ENCODE data around the gene ST8SIA6. TPM values are rescaled to one million over a fixed set of nuclear protein-coding genes. Genes with fewer than 3 reads are reported as not detected.

Gene ST8SIA6
- total and polyA plus RNA-seq, 9 of the 15 experiments (the other 6 are each of a cell fraction or from before 2014, with no cell fraction given): 0.69 to 6.7 (median 5.0) TPM

- TF ChIP-seq ZNF12 (CRISPR knock-in tag; IDR thresholded peaks at IDR 0.05) (no peak), JUNB (CRISPR knock-in tag; conservative IDR thresholded peaks at IDR 0.05) (no peak), TBP (optimal IDR thresholded peaks at IDR 0.05; ENCODE audit: low read depth, low read length) (peak; percentile 80), JUND (IDR thresholded peaks at IDR 0.05; ENCODE audit: borderline replicate concordance, low read depth, low read length) (peak; percentile 84), JUND (tag; IDR thresholded peaks at IDR 0.05; ENCODE audit: borderline replicate concordance, low read depth, low read length) (peak; percentile 88; the same call in 2 of the 3 replicates), ASH1L (IDR thresholded peaks at IDR 0.05; ENCODE audit: borderline replicate concordance, low read depth, partially characterized antibody) (peak; percentile 74), SMAD1 (IDR thresholded peaks at IDR 0.05; ENCODE audit: low read depth, low read length, partially characterized antibody) (peak; percentile 92), MECOM (CRISPR knock-in tag; IDR thresholded peaks at IDR 0.05) (peak; percentile 85; the same call in 1 of the 2 replicates), ZC3H4 (CRISPR knock-in tag; IDR thresholded peaks at IDR 0.05; ENCODE audit: borderline replicate concordance) (no peak), RBM15 (IDR thresholded peaks at IDR 0.05; ENCODE audit: insufficient read depth, low read length) (no peak), RBBP5 (IDR thresholded peaks at IDR 0.05; ENCODE audit: borderline replicate concordance, insufficient read depth, low read length, poor library complexity, severe bottlenecking) (peak; percentile 80), PTTG1 (tag; IDR thresholded peaks at IDR 0.05; ENCODE audit: low read depth) (peak; percentile 59; the same call in 1 of the 2 replicates), MEF2A (IDR thresholded peaks at IDR 0.05; ENCODE audit: control insufficient read depth, low read depth, low read length) (0 out of 2 replicates have a peak, but pooled peaks have one; percentile 66), CXXC5 (CRISPR knock-in tag; IDR thresholded peaks at IDR 0.05) (peak; percentile 94), TFE3 (CRISPR knock-in tag; IDR thresholded peaks at IDR 0.05) (0 out of 2 replicates have a peak, but pooled peaks have one; percentile 1)
- TF ChIP-seq, protein P1, sequence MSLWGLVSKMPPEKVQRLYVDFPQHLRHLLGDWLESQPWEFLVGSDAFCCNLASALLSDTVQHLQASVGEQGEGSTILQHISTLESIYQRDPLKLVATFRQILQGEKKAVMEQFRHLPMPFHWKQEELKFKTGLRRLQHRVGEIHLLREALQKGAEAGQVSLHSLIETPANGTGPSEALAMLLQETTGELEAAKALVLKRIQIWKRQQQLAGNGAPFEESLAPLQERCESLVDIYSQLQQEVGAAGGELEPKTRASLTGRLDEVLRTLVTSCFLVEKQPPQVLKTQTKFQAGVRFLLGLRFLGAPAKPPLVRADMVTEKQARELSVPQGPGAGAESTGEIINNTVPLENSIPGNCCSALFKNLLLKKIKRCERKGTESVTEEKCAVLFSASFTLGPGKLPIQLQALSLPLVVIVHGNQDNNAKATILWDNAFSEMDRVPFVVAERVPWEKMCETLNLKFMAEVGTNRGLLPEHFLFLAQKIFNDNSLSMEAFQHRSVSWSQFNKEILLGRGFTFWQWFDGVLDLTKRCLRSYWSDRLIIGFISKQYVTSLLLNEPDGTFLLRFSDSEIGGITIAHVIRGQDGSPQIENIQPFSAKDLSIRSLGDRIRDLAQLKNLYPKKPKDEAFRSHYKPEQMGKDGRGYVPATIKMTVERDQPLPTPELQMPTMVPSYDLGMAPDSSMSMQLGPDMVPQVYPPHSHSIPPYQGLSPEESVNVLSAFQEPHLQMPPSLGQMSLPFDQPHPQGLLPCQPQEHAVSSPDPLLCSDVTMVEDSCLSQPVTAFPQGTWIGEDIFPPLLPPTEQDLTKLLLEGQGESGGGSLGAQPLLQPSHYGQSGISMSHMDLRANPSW (CRISPR knock-in tag; IDR thresholded peaks at IDR 0.05): 0 out of 2 replicates have a peak, but pooled peaks have one; percentile 51
- TF ChIP-seq, protein P2, sequence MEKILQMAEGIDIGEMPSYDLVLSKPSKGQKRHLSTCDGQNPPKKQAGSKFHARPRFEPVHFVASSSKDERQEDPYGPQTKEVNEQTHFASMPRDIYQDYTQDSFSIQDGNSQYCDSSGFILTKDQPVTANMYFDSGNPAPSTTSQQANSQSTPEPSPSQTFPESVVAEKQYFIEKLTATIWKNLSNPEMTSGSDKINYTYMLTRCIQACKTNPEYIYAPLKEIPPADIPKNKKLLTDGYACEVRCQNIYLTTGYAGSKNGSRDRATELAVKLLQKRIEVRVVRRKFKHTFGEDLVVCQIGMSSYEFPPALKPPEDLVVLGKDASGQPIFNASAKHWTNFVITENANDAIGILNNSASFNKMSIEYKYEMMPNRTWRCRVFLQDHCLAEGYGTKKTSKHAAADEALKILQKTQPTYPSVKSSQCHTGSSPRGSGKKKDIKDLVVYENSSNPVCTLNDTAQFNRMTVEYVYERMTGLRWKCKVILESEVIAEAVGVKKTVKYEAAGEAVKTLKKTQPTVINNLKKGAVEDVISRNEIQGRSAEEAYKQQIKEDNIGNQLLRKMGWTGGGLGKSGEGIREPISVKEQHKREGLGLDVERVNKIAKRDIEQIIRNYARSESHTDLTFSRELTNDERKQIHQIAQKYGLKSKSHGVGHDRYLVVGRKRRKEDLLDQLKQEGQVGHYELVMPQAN (IDR thresholded peaks at IDR 0.05; ENCODE audit: borderline replicate concordance): peak; percentile 92
- TF ChIP-seq, protein P3, sequence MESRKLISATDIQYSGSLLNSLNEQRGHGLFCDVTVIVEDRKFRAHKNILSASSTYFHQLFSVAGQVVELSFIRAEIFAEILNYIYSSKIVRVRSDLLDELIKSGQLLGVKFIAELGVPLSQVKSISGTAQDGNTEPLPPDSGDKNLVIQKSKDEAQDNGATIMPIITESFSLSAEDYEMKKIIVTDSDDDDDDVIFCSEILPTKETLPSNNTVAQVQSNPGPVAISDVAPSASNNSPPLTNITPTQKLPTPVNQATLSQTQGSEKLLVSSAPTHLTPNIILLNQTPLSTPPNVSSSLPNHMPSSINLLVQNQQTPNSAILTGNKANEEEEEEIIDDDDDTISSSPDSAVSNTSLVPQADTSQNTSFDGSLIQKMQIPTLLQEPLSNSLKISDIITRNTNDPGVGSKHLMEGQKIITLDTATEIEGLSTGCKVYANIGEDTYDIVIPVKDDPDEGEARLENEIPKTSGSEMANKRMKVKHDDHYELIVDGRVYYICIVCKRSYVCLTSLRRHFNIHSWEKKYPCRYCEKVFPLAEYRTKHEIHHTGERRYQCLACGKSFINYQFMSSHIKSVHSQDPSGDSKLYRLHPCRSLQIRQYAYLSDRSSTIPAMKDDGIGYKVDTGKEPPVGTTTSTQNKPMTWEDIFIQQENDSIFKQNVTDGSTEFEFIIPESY (CRISPR knock-in tag; IDR thresholded peaks at IDR 0.05): no peak; the same call in 1 of the 2 replicates
Measured at GRCh38 chr10:17425584-17426262, 28.7 kb downstream of the ST8SIA6 start (continued).

Data from K562 (cell line).